ENCODE measurements around the gene KCNAB1.

KCNAB1 gene

DNA sequence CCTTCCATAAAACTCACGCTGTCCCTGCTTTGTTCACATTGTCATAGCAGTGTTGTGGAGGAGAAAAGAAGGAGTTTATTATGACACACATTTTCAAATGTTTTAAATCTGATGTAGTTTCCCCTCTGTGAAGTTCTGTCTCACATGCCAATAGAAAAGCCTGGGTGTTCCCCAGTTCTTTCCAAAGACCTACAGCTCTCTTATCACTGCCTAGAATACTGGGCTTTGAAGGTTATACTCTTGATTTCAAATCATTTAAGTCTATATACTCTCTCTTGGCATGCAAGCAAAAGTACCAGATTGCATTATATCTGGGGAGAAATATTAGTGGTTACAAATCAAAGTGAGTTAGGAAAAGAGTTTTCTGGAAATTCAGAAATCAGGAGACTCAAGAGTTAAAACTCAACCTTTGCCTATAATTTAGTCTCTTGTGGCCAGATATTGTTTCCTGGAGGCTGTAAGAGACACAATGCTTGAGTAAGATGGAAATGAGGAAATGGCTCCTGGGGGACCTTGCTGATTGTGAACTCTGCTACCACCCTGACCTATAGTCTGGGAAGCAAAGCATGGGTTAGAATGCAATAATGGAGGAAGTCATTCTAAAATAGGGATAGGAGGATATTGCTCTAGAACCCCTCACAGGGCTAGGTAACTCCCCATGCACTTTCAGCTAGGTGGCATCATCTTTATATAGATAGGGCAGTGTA is 182.8 kb downstream of the KCNAB1 start:
- Histone ChIP-seq H3K9me3 (ENCODE audit: low read length) (no peaks in the 10 kb centered on the region), H4K20me1 (ENCODE audit: insufficient read depth, low read length) (no peaks in the 10 kb centered on the region), H3F3A (ENCODE audit: insufficient read depth, low read length) (no peaks in the 10 kb centered on the region), H3K4me1 (ENCODE audit: insufficient read depth, low read length, severe bottlenecking) (no peaks in the 10 kb centered on the region), H3K9me2 (ENCODE audit: low read depth, low read length) (no peaks in the 10 kb centered on the region), H3K9ac (ENCODE audit: low read length) (no peak overlapping the region), H3K4me2 (ENCODE audit: low read length) (no peak overlapping the region), H3K27me3 (ENCODE audit: insufficient read depth, low read length) (no peaks in the 10 kb centered on the region), H2AFZ (ENCODE audit: low read length) (no peak overlapping the region), H3K79me2 (ENCODE audit: insufficient read depth, low read length) (no peaks in the 10 kb centered on the region), H3K4me3 (ENCODE audit: low read depth, low read length, poor library complexity, severe bottlenecking) (no peak overlapping the region), H3K36me3 (ENCODE audit: insufficient read depth, low read length) (no peaks in the 10 kb centered on the region), H3K27ac (ENCODE audit: low read depth, low read length, poor library complexity, severe bottlenecking) (no peak overlapping the region)
- TF ChIP-seq EZH2 (IDR thresholded peaks at IDR 0.05; ENCODE audit: borderline replicate concordance, low read length) (no peak), CTCF (IDR thresholded peaks at IDR 0.05; ENCODE audit: low read length) (no peak)

DNA sequence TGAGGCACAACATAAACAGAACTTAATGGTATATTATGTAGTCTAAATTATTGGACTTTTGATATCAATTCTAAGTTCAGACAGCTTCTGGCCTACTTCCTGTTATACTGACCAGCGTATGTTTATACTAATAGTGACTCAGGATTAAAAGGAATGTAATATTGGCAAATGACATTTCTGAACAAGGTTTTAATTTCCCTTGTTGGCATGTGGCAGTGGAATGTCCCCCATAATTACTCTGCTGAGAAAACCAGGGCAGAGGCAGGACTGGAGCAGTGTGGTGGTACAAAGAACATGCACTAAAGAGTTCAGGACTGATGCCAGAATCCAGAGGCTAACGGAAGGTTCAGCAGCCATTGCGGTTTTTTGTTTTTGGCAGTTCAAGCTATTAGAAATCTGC is 184.0 kb downstream of the KCNAB1 start:
- no peaks in the 10 kb centered on the region for H3K36me3 ChIP-seq (ENCODE audit: insufficient read depth, low read length)
- H3K4me1 ChIP-seq (ENCODE audit: insufficient read depth, low read length, severe bottlenecking), result no peaks in the 10 kb centered on the region
- H3K4me2 ChIP-seq (ENCODE audit: low read length), result no peak overlapping the region
- H3F3A ChIP-seq (ENCODE audit: insufficient read depth, low read length), result no peaks in the 10 kb centered on the region
- H3K27ac ChIP-seq (ENCODE audit: low read depth, low read length, poor library complexity, severe bottlenecking), result no peak overlapping the region
- H2AFZ ChIP-seq (ENCODE audit: low read length), result no peak overlapping the region
- no peak for TF ChIP-seq EZH2 (IDR thresholded peaks at IDR 0.05; ENCODE audit: borderline replicate concordance, low read length)
- TF ChIP-seq CTCF (IDR thresholded peaks at IDR 0.05; ENCODE audit: low read length), result no peak
- no peaks in the 10 kb centered on the region for H4K20me1 ChIP-seq (ENCODE audit: insufficient read depth, low read length)
- no peaks in the 10 kb centered on the region for H3K9me2 ChIP-seq (ENCODE audit: low read depth, low read length)
- H3K79me2 ChIP-seq (ENCODE audit: insufficient read depth, low read length), result no peaks in the 10 kb centered on the region
- no peaks in the 10 kb centered on the region for H3K9me3 ChIP-seq (ENCODE audit: low read length)
- no peak overlapping the region for H3K4me3 ChIP-seq (ENCODE audit: low read depth, low read length, poor library complexity, severe bottlenecking)
- no peaks in the 10 kb centered on the region for H3K27me3 ChIP-seq (ENCODE audit: insufficient read depth, low read length)
- no peak overlapping the region for H3K9ac ChIP-seq (ENCODE audit: low read length)

GRCh38 chr3:156305672-156306071 is 185.3 kb downstream of the KCNAB1 start:
- Histone ChIP-seq H2AFZ (ENCODE audit: low read length) (no peak overlapping the region), H3K79me2 (ENCODE audit: insufficient read depth, low read length) (no peaks in the 10 kb centered on the region), H3K4me1 (ENCODE audit: insufficient read depth, low read length, severe bottlenecking) (no peaks in the 10 kb centered on the region), H4K20me1 (ENCODE audit: insufficient read depth, low read length) (no peaks in the 10 kb centered on the region), H3K4me3 (ENCODE audit: low read depth, low read length, poor library complexity, severe bottlenecking) (no peak overlapping the region), H3K9me2 (ENCODE audit: low read depth, low read length) (no peaks in the 10 kb centered on the region), H3F3A (ENCODE audit: insufficient read depth, low read length) (no peaks in the 10 kb centered on the region), H3K27me3 (ENCODE audit: insufficient read depth, low read length) (no peaks in the 10 kb centered on the region), H3K27ac (ENCODE audit: low read depth, low read length, poor library complexity, severe bottlenecking) (no peak overlapping the region), H3K9me3 (ENCODE audit: low read length) (no peaks in the 10 kb centered on the region), H3K36me3 (ENCODE audit: insufficient read depth, low read length) (no peaks in the 10 kb centered on the region), H3K9ac (ENCODE audit: low read length) (no peak overlapping the region), H3K4me2 (ENCODE audit: low read length) (no peak overlapping the region)
- TF ChIP-seq EZH2 (IDR thresholded peaks at IDR 0.05; ENCODE audit: borderline replicate concordance, low read length) (no peak), CTCF (IDR thresholded peaks at IDR 0.05; ENCODE audit: low read length) (no peak)
